ENCODE measurements around the gene CACNA2D3.

GRCh38 chr3:54454806-54455205 is 332.5 kb downstream of the CACNA2D3 start:
- no peak for TF ChIP-seq POLR2A (IDR thresholded peaks at IDR 0.05; ENCODE audit: low read length)
- no peak for TF ChIP-seq GATA1 (IDR thresholded peaks at IDR 0.05; ENCODE audit: low read depth, low read length)
